ENCODE results near the gene CACFD1.

CACFD1 gene

GRCh38 chr9:133496861-133497842, 37.4 kb downstream of the CACFD1 start:
- DNase-seq (ENCODE audit: low read depth in 1 of 2, low spot score in 1 of 2): no peak

GRCh38 chr9:133499132-133499891, 39.5 kb downstream of the CACFD1 start:
- DNase-seq (ENCODE audit: low read depth in 1 of 2, low spot score in 1 of 2): no peak

GRCh38 chr9:133499892-133500270, 40.1 kb downstream of the CACFD1 start:
- no peak for DNase-seq (ENCODE audit: low read depth in 1 of 2, low spot score in 1 of 2)

- no peak for DNase-seq (ENCODE audit: low read depth in 1 of 2, low spot score in 1 of 2)
These were observed 42.3 kb downstream of the CACFD1 start for GRCh38 chr9:133502112-133502511.

GRCh38 chr9:133505186-133505830, 45.5 kb downstream of the CACFD1 start:
- DNase-seq (ENCODE audit: low read depth in 1 of 2, low spot score in 1 of 2): no peak

- no peak for DNase-seq (ENCODE audit: low read depth in 1 of 2, low spot score in 1 of 2)
These were observed 46.3 kb downstream of the CACFD1 start for GRCh38 chr9:133505901-133506652.

GRCh38 chr9:133506653-133507038, 46.9 kb downstream of the CACFD1 start:
- DNase-seq (ENCODE audit: low read depth in 1 of 2, low spot score in 1 of 2): no peak

- no peak for DNase-seq (ENCODE audit: low read depth in 1 of 2, low spot score in 1 of 2)
These were observed 47.6 kb downstream of the CACFD1 start for GRCh38 chr9:133507246-133507965.

- no peak for DNase-seq (ENCODE audit: low read depth in 1 of 2, low spot score in 1 of 2)
These were observed 48.3 kb downstream of the CACFD1 start for GRCh38 chr9:133508046-133508445.

- DNase-seq (ENCODE audit: low read depth in 1 of 2, low spot score in 1 of 2): no peak
These were observed 49.7 kb downstream of the CACFD1 start for GRCh38 chr9:133509179-133510083.

- no peak for DNase-seq (ENCODE audit: low read depth in 1 of 2, low spot score in 1 of 2)
These were observed 51.2 kb downstream of the CACFD1 start for GRCh38 chr9:133510926-133511505.

- DNase-seq (ENCODE audit: low read depth in 1 of 2, low spot score in 1 of 2): no peak
These were observed 51.8 kb downstream of the CACFD1 start for GRCh38 chr9:133511607-133512006.

- no peak for DNase-seq (ENCODE audit: low read depth in 1 of 2, low spot score in 1 of 2)
These were observed 52.8 kb downstream of the CACFD1 start for GRCh38 chr9:133512253-133513213.

- DNase-seq (ENCODE audit: low read depth in 1 of 2, low spot score in 1 of 2): no peak
These were observed 53.7 kb downstream of the CACFD1 start for GRCh38 chr9:133513214-133514100.

GRCh38 chr9:133514460-133515239, 54.9 kb downstream of the CACFD1 start:
- DNase-seq (ENCODE audit: low read depth in 1 of 2, low spot score in 1 of 2): no peak

GRCh38 chr9:133515240-133515610, 55.4 kb downstream of the CACFD1 start:
- DNase-seq (ENCODE audit: low read depth in 1 of 2, low spot score in 1 of 2): no peak
